ENCODE data around the gene HECW1. TPM values are rescaled to one million over a fixed set of nuclear protein-coding genes. Genes with fewer than 3 reads are reported as not detected.

Gene HECW1
- total and polyA plus RNA-seq, 2 of the 13 experiments (the other 11 are each of a cell fraction or from before 2014, with no cell fraction given), result not detected

DNA sequence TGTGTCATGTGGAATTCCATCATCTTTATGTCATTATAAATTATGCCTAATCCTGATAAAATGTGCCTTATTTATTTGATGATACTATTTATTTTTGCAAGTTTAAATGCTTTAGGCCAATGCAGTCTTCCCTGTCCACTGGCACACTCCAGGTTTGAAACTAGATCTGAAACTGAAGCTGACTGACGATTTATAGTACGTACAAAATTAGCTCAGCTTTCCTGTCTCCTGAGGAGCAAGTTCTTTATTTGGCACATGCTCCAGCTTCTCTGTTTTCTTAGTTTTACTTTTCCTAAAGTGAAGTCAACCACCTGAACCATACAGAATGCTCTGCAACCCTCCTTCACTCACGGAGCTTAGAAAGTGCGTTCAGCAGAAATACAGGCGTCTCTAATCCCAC, 164.1 kb downstream of the HECW1 start:
- Histone ChIP-seq H3K9me3 (ENCODE audit: low read length) (no peaks in the 10 kb centered on the region), H3K27ac (ENCODE audit: extremely low read length, insufficient read depth, low read length) (no peak overlapping the region), H2AFZ (ENCODE audit: low read length) (no peak overlapping the region), H3K4me1 (ENCODE audit: insufficient read depth, low read length) (no peaks in the 10 kb centered on the region), H3K79me2 (ENCODE audit: insufficient read depth, low read length) (no peaks in the 10 kb centered on the region), H3K27me3 (ENCODE audit: control insufficient read depth in 1 of 2, insufficient read depth in 2 of 2, low read length in 2 of 2) (peaks cover 1 to 15% of the 10 kb centered on the region in 2 experiments; a peak in 2 of 5 replicates), H3K36me3 (replicated peaks in 1 of 2; ENCODE audit: control insufficient read depth in 1 of 2, insufficient read depth in 2 of 2, low read length in 2 of 2) (no peaks in the 10 kb centered on the region), H3K4me2 (ENCODE audit: low read depth, low read length) (no peak overlapping the region), H4K20me1 (ENCODE audit: insufficient read depth, low read length) (no peaks in the 10 kb centered on the region), H3K9ac (ENCODE audit: insufficient read depth, low read depth, low read length) (no peak overlapping the region), H3K4me3 (replicated peaks in 1 of 3; ENCODE audit: insufficient read depth in 1 of 3, low read depth in 2 of 3, low read length in 3 of 3) (no peak overlapping the region)
- ATAC-seq (no peak), FAIRE-seq (no peak), DNase-seq (ENCODE audit: low spot score) (no peak)
- BruUV-seq (replicated peaks), result no TSS peak
- POLR2A ChIA-PET, result no interaction called here
- CTCF ChIA-PET (ENCODE audit: low intra/inter-chr PET ratio, low total read pairs), result no interaction called here
- in situ Hi-C loops (cut with HindIII; ENCODE audit: extremely low pct_ligation_motif_present, low pct_unique_long_range_greater_than_20kb) (no loop called here), intact Hi-C loops (cut with micrococcal nuclease; ENCODE audit: unreplicated experiment) (no loop called here)
- TF ChIP-seq ZBTB8A (CRISPR knock-in tag; IDR thresholded peaks at IDR 0.05; ENCODE audit: borderline replicate concordance, low read depth) (no peak), SMAD1 (CRISPR knock-in tag; IDR thresholded peaks at IDR 0.05; ENCODE audit: borderline replicate concordance, low read depth) (no peak), ZSCAN31 (CRISPR knock-in tag; IDR thresholded peaks at IDR 0.05; ENCODE audit: low read depth) (no peak), ZBTB42 (CRISPR knock-in tag; IDR thresholded peaks at IDR 0.05) (no peak), HNRNPLL (IDR thresholded peaks at IDR 0.05; ENCODE audit: low read depth, low read length, poor library complexity, severe bottlenecking) (no peak), ZNF615 (CRISPR knock-in tag; IDR thresholded peaks at IDR 0.05; ENCODE audit: borderline replicate concordance) (no peak), SPEN (CRISPR knock-in tag; IDR thresholded peaks at IDR 0.05; ENCODE audit: low read depth) (no peak), TBX2 (CRISPR knock-in tag; IDR thresholded peaks at IDR 0.05; ENCODE audit: borderline replicate concordance) (no peak), RORA (CRISPR knock-in tag; IDR thresholded peaks at IDR 0.05) (no peak), SP2 (CRISPR knock-in tag; IDR thresholded peaks at IDR 0.05) (no peak), MTF2 (CRISPR knock-in tag; IDR thresholded peaks at IDR 0.05; ENCODE audit: borderline replicate concordance) (no peak), ZFP90 (CRISPR knock-in tag; IDR thresholded peaks at IDR 0.05; ENCODE audit: borderline replicate concordance) (no peak), PCBP2 (optimal IDR thresholded peaks at IDR 0.05; ENCODE audit: low read depth, low read length, poor library complexity, severe bottlenecking) (no peak)
- 26% methylated on average over 5 of the region's 5 CpGs for WGBS (ENCODE audit: low lambda C conversion rate)

Measured in HepG2 (cell line).